NB4 (cell line): ENCODE data around the gene MYLK2.
A peak's percentile ranks its signal among the peaks of the same experiment; 100 is the strongest.

Experiments
- DNase-seq: peaks from one replicate; pipeline ENCODE4 v3.0.0; 2010; ENCODE audit warnings: low read depth
- H3K4me3 ChIP-seq: one replicate; pipeline ENCODE4 v1.5.1; 2011; ENCODE audit warnings: mild to moderate bottlenecking, low read depth, low read length, moderate library complexity
- CTCF ChIP-seq: IDR thresholded peaks from one replicate; pipeline ENCODE4 v1.5.1; 2012; ENCODE audit warnings: low read depth, low read length
- MAX ChIP-seq: IDR thresholded peaks from 2 replicates; pipeline ENCODE4 v1.6.1; 2011; ENCODE audit warnings: low read depth, low read length
- MYC ChIP-seq: IDR thresholded peaks from 2 replicates; pipeline ENCODE4 v1.6.1; 2011; ENCODE audit warnings: low read depth, low read length
- POLR2A ChIP-seq: IDR thresholded peaks from 2 replicates; pipeline ENCODE4 v1.6.1; 2011; ENCODE audit warnings: mild to moderate bottlenecking; ENCODE audit not compliant: insufficient read length; ENCODE audit errors: extremely low read depth

MYLK2 gene

GRCh38 chr20:31851240-31851955 is 32.2 kb downstream of the MYLK2 start:
- no peak for TF ChIP-seq MAX
- TF ChIP-seq MYC = no peak
- TF ChIP-seq CTCF = no peak
- no peak for TF ChIP-seq POLR2A
- no peak for DNase-seq
- no peak overlapping the region for H3K4me3 ChIP-seq

- TF ChIP-seq CTCF (no peak), MYC (no peak), POLR2A (no peak), MAX (no peak)
- DNase-seq = no peak
- H3K4me3 ChIP-seq = no peak overlapping the region
These were observed 34.3 kb downstream of the MYLK2 start for GRCh38 chr20:31853481-31853880.

GRCh38 chr20:31856516-31856915 is 37.4 kb downstream of the MYLK2 start:
- no peak for TF ChIP-seq MYC
- no peak overlapping the region for H3K4me3 ChIP-seq
- peak; percentile 38 for DNase-seq

GRCh38 chr20:31857861-31858759 is 39.0 kb downstream of the MYLK2 start:
- TF ChIP-seq MYC (no peak), MAX (no peak), POLR2A (no peak), CTCF (no peak)
- DNase-seq = no peak
- H3K4me3 ChIP-seq = no peak overlapping the region

- no peak for DNase-seq
- TF ChIP-seq CTCF = no peak
- H3K4me3 ChIP-seq = no peak overlapping the region
These were observed 39.6 kb downstream of the MYLK2 start for GRCh38 chr20:31858760-31859083.

GRCh38 chr20:31859266-31859997 is 40.3 kb downstream of the MYLK2 start:
- DNase-seq = no peak
- no peak for TF ChIP-seq POLR2A
- H3K4me3 ChIP-seq = no peak overlapping the region

- H3K4me3 ChIP-seq = no peak overlapping the region
- DNase-seq = no peak
- TF ChIP-seq CTCF (no peak), MAX (no peak), MYC (no peak), POLR2A (no peak)
These were observed 40.8 kb downstream of the MYLK2 start for GRCh38 chr20:31859998-31860380.
